NCI-H82 treated with DMSO at 0.1 percent for 48 hours (cell line): Measurements from ENCODE around the gene TUBG1.
"Not testable (repeated sequence)": the region's sequence is repeated elsewhere in the genome, so short reads cannot be mapped to it uniquely, and the experiment has no call there.

Experiments
- DNase-seq: peaks from one replicate; lab custom pipeline; 2025; ENCODE audit not compliant: unreplicated experiment; lab: John Stamatoyannopoulos, UW

TUBG1 gene

GRCh38 chr17:42623271-42623670 is 13.8 kb downstream of the TUBG1 start:
- no peak for DNase-seq

GRCh38 chr17:42623732-42624596 is 14.5 kb downstream of the TUBG1 start:
- no peak for DNase-seq

GRCh38 chr17:42627032-42627764 is 17.7 kb downstream of the TUBG1 start:
- DNase-seq = not testable (repeated sequence)

GRCh38 chr17:42629411-42630009 is 20.0 kb downstream of the TUBG1 start:
- no peak for DNase-seq

- no peak for DNase-seq
Observed at GRCh38 chr17:42632949-42633444, 23.5 kb downstream of the TUBG1 start.

GRCh38 chr17:42639525-42640113 is 30.1 kb downstream of the TUBG1 start:
- DNase-seq = no peak

- no peak for DNase-seq
Observed at GRCh38 chr17:42640121-42640520, 30.6 kb downstream of the TUBG1 start.

- DNase-seq = no peak
Observed at GRCh38 chr17:42642336-42642735, 32.9 kb downstream of the TUBG1 start.

GRCh38 chr17:42647778-42648177 is 38.3 kb downstream of the TUBG1 start:
- DNase-seq = no peak

- DNase-seq = no peak
Observed at GRCh38 chr17:42651392-42651791, 41.9 kb downstream of the TUBG1 start.

- DNase-seq = no peak
Observed at GRCh38 chr17:42653179-42654124, 44.0 kb downstream of the TUBG1 start.

GRCh38 chr17:42655528-42655927 is 46.0 kb downstream of the TUBG1 start:
- no peak for DNase-seq

GRCh38 chr17:42657824-42658588 is 48.5 kb downstream of the TUBG1 start:
- no peak for DNase-seq

- DNase-seq = peak; percentile 73
Observed at GRCh38 chr17:42659079-42659931, 49.8 kb downstream of the TUBG1 start, which contains the start of gene TUBG2. TUBG2 (plus strand) TSS chr17:42659284; CDS start chr17:42659504, 220 bp downstream.

- DNase-seq = not testable (repeated sequence)
Observed at GRCh38 chr17:42659932-42660274, 50.4 kb downstream of the TUBG1 start.

- no peak for DNase-seq
Observed at GRCh38 chr17:42660692-42661345, 51.3 kb downstream of the TUBG1 start.
